ACC112 (cell line): Measurements from ENCODE around the gene CYP21A2.
"Not testable (repeated sequence)": the region's sequence is repeated elsewhere in the genome, so short reads cannot be mapped to it uniquely, and the experiment has no call there.

Source experiments
- H2AFZ ChIP-seq: fragments of 200-600 bp; sonication (generic); one replicate; pipeline ENCODE4 v1.6.0; 2017; ENCODE audit warnings: antibody characterized with exemption, low read length; ENCODE audit not compliant: unreplicated experiment
- H3K27ac ChIP-seq: fragments of 200-600 bp; sonication (generic); 2 replicates; pipeline ENCODE4 v1.5.1; 2014; ENCODE audit warnings: low read depth, mild to moderate bottlenecking, antibody characterized with exemption, low read length, moderate library complexity
- H3K27me3 ChIP-seq: fragments of 200-600 bp; sonication (generic); 2 replicates; pipeline ENCODE4 v1.6.1; 2014; ENCODE audit warnings: mild to moderate bottlenecking, antibody characterized with exemption, low read length, moderate library complexity, mixed read lengths; ENCODE audit not compliant: insufficient read depth
- H3K36me3 ChIP-seq: fragments of 200-600 bp; sonication (generic); 2 replicates; pipeline ENCODE4 v1.6.1; 2016; ENCODE audit warnings: mild to moderate bottlenecking, antibody characterized with exemption, low read length, moderate library complexity, mixed read lengths; ENCODE audit not compliant: insufficient read depth
- H3K4me1 ChIP-seq: fragments of 200-600 bp; sonication (generic); one replicate; pipeline ENCODE4 v1.6.1; 2016; ENCODE audit warnings: low read length, mixed read lengths; ENCODE audit not compliant: insufficient read depth, unreplicated experiment, control insufficient read depth
- H3K4me3 ChIP-seq: fragments of 200-600 bp; sonication (generic); 2 replicates; pipeline ENCODE4 v1.5.1; 2014; ENCODE audit warnings: mild to moderate bottlenecking, low read depth, low read length
- H3K79me2 ChIP-seq: fragments of 200-600 bp; sonication (generic); one replicate; pipeline ENCODE4 v1.6.0; 2016; ENCODE audit warnings: low read length; ENCODE audit not compliant: control insufficient read depth, unreplicated experiment, insufficient read depth

The CYP21A2 gene

GRCh38 chr6:32007086-32007485, 31.1 kb upstream of the CYP21A2 start:
- not testable (repeated sequence) for H3K4me3 ChIP-seq, H3K27ac ChIP-seq, H3K79me2 ChIP-seq, H3K27me3 ChIP-seq, H2AFZ ChIP-seq, H3K36me3 ChIP-seq, H3K4me1 ChIP-seq

DNA sequence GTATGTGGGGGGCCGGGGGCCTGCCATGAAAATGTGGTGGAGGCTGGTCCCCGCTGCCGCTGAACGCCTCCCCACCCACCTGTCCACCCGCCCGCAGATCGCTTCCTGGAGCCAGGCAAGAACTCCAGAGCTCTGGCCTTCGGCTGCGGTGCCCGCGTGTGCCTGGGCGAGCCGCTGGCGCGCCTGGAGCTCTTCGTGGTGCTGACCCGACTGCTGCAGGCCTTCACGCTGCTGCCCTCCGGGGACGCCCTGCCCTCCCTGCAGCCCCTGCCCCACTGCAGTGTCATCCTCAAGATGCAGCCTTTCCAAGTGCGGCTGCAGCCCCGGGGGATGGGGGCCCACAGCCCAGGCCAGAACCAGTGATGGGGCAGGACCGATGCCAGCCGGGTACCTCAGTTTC, 30.2 kb upstream of the CYP21A2 start:
- H3K4me3 ChIP-seq, H3K36me3 ChIP-seq, H3K4me1 ChIP-seq, H2AFZ ChIP-seq, H3K27me3 ChIP-seq, H3K27ac ChIP-seq, H3K79me2 ChIP-seq: not testable (repeated sequence)

DNA sequence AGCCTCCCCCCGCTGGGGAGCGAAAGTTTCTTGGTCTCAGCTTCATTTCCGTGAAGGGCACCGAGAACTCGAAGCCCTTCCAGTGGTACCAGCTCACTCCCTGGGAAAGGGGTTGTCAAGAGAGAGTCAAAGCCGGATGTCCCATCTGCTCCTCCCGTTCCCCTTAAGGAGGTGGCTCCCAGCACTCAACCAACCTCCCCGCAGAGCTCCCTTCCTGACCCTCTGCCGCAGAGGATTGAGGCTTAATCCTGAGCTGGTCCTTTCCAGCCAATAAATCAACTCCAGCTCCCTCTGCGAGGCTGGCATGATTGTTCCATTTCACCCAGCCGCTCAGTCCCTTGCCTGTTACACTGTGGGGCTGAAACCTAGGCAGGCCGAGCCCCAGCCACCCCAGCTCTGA, 29.6 kb upstream of the CYP21A2 start:
- not testable (repeated sequence) for H3K27ac ChIP-seq, H3K79me2 ChIP-seq, H3K4me3 ChIP-seq, H2AFZ ChIP-seq, H3K4me1 ChIP-seq, H3K27me3 ChIP-seq, H3K36me3 ChIP-seq

DNA sequence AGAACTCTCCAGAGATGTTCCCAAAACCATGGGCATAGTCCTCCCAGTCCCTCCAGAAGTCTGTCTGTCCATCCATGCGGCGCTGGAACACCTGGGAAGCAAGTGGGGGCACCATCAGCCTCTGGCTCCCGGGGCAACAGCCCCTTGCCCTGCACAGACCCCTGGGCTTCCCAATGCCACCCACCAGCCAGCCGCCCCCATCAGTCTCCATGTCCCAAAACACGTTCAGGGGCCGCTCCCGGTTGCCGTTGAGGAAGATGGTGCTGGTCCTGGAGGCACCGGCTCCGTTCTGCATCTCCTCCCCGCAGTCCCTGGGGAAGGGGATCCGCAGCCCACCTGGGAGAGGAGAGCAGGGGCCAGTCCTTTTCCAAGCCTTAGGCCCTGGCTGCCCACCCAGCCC, 28.7 kb upstream of the CYP21A2 start:
- not testable (repeated sequence) for H3K79me2 ChIP-seq, H3K27me3 ChIP-seq, H3K27ac ChIP-seq, H3K36me3 ChIP-seq, H3K4me1 ChIP-seq, H3K4me3 ChIP-seq, H2AFZ ChIP-seq

DNA sequence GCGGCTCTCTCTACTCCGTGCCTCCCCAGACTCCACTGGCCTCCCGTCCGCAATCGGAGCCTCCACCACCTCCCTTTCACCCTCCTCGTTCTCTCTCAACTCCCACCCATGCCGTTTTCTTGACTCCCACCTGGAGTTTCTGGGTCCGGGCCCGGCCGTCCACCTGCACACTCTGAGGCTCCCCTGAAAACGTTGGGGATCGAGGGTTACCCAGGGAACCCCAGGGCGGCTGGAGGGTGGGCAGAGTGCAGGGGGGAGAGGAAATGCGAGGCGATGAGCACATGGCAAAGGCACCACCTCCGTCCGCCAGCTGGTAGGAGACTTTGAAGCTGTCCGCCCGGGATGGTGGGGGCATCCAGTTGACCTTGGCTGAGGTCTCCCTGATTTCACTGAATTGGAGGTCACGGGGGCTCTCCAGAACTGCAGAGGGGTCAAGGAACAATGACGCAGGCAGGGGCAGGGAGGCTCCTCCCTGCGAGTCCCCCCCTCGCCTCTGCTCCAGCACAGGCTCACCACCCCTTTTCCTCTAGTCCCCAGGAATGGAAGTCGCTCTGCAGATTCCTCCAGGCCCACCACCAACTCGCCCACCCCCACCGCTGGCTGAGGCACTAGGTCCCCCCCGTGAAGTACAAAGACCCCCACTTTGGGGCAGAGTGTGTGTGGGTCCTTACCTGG, 27.2 kb upstream of the CYP21A2 start:
- not testable (repeated sequence) for H3K4me1 ChIP-seq, H3K4me3 ChIP-seq, H3K27me3 ChIP-seq

GRCh38 chr6:32012941-32013617, 25.1 kb upstream of the CYP21A2 start:
- not testable (repeated sequence) for H3K4me1 ChIP-seq, H3K36me3 ChIP-seq, H3K27me3 ChIP-seq, H3K79me2 ChIP-seq, H3K27ac ChIP-seq, H2AFZ ChIP-seq, H3K4me3 ChIP-seq

More for the DNA sequence above, 27.2 kb upstream of the CYP21A2 start:
- H3K36me3 ChIP-seq, H2AFZ ChIP-seq, H3K79me2 ChIP-seq, H3K27ac ChIP-seq: not testable (repeated sequence)

DNA sequence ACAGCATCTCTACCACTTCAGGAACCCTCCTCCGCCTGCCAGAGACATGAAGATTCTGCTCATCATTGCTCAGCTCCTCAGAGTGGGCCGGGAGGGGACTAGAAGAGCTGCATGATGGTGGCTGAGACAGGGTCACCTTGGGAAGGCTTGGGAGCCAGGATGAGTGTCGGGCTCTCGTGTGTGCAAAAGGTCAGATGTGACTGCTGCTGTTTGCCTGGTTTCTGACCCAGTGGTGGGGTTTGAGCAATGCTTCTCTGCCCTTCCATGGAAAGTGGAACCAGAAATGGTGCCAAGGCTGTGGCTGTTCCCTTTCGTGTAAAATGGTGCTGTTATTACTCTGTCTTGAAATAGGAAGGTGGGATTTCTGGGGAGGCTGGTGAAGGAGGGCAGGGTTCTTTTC, 24.5 kb upstream of the CYP21A2 start:
- H3K27ac ChIP-seq, H3K36me3 ChIP-seq, H3K27me3 ChIP-seq, H3K4me3 ChIP-seq, H3K79me2 ChIP-seq, H2AFZ ChIP-seq, H3K4me1 ChIP-seq: not testable (repeated sequence)

- H3K27ac ChIP-seq, H3K4me3 ChIP-seq, H3K4me1 ChIP-seq, H3K27me3 ChIP-seq, H2AFZ ChIP-seq, H3K79me2 ChIP-seq, H3K36me3 ChIP-seq: not testable (repeated sequence)
Observed at GRCh38 chr6:32014547-32014946, 23.7 kb upstream of the CYP21A2 start, which contains the start of gene C4B. Gene C4B, plus strand, starts transcription at chr6:32014795. Its CDS starts 51 bp downstream, at chr6:32014846.

GRCh38 chr6:32022100-32022499, 16.1 kb upstream of the CYP21A2 start:
- H3K27me3 ChIP-seq, H3K79me2 ChIP-seq, H3K27ac ChIP-seq, H3K36me3 ChIP-seq, H3K4me3 ChIP-seq, H3K4me1 ChIP-seq, H2AFZ ChIP-seq: not testable (repeated sequence)

- not testable (repeated sequence) for H3K4me1 ChIP-seq, H3K27me3 ChIP-seq, H3K27ac ChIP-seq, H3K79me2 ChIP-seq, H3K36me3 ChIP-seq, H3K4me3 ChIP-seq, H2AFZ ChIP-seq
Observed at GRCh38 chr6:32028631-32029030, 9.6 kb upstream of the CYP21A2 start.

DNA sequence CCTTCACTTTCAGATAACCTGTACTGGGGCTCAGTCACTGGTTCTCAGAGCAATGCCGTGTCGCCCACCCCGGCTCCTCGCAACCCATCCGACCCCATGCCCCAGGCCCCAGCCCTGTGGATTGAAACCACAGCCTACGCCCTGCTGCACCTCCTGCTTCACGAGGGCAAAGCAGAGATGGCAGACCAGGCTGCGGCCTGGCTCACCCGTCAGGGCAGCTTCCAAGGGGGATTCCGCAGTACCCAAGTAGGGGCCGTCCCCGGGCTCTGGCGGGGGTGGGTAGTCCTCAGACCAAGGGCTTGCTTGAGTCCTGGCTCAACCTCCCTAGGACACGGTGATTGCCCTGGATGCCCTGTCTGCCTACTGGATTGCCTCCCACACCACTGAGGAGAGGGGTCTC, 8.7 kb upstream of the CYP21A2 start:
- not testable (repeated sequence) for H3K27ac ChIP-seq, H3K27me3 ChIP-seq, H3K4me3 ChIP-seq, H2AFZ ChIP-seq, H3K36me3 ChIP-seq, H3K4me1 ChIP-seq, H3K79me2 ChIP-seq
